Measurements from ENCODE around the gene SIRT4.

Gene SIRT4

GRCh38 chr12:120265473-120266179, 36.5 kb upstream of the SIRT4 start, which contains the start of gene PXN:
Gene PXN (minus strand): TSS chr12:120265730. CDS start chr12:120265629, 101 bp downstream.
- TF ChIP-seq ZFX (IDR thresholded peaks at IDR 0.05; ENCODE audit: borderline replicate concordance) (no peak), CTCF (IDR thresholded peaks at IDR 0.05) (peak; percentile 99)
- peak within 1 kb of the TSS; percentile 49 for H3K27ac ChIP-seq

DNA sequence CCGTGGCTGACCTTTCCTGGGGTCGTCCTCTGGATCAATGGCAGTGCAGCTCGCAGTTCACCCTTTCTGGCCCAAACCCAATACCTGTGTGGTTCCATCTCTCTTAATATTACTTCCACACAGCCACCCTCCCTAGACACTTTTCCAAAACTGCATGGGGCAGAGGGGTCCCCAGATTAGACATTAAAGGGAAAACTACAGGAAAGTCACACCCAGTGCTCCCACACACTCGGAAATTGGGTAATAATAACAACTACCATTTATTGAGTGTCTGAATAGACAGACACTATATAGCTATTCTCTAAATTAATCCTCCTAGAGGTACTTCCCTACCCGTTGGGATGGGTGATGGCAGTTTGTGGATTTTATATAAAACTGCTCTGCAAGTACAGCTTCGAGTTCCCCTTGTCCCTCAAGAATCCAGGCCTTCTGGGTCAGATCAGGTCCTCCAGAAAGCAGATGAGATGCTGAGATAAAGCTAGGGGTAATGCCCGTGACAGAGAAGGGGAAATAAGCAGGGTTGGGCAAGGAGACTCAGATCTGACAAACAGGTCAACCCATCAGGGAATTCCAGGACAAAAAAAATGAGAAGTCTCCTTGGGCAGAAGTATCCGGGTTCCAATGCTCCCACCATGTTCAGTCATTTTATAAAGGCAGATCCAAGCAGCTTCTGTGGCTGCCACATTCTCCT, 35.8 kb upstream of the SIRT4 start:
- TF ChIP-seq CTCF (IDR thresholded peaks at IDR 0.05) (no peak), ZFX (IDR thresholded peaks at IDR 0.05; ENCODE audit: borderline replicate concordance) (no peak)
- no peak overlapping the region for H3K27ac ChIP-seq

GRCh38 chr12:120267736-120268135, 34.4 kb upstream of the SIRT4 start:
- no peak for TF ChIP-seq CTCF (IDR thresholded peaks at IDR 0.05)
- TF ChIP-seq ZFX (IDR thresholded peaks at IDR 0.05; ENCODE audit: borderline replicate concordance), result no peak
- no peak overlapping the region for H3K27ac ChIP-seq

DNA sequence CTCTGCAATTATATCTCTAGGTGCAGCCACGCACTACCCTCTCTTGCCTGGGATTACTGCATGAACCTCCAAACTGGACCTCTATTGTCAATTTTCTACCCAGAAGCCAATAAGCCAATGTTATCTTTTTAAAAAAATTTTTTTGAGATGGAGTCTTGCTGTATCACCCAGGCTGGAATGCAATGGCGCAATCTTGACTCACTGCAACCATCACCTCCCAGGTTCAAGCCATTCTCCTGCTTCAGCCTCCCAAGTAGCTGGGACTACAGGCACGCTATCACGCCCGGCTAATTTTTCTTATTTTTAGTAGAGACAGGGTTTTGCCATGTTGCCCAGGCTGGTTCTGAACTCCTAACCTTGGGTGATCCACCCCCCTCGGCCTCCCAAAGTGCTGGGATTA, 25.4 kb upstream of the SIRT4 start:
- H3K27ac ChIP-seq, result no peak overlapping the region
- TF ChIP-seq CTCF (IDR thresholded peaks at IDR 0.05), result no peak
- no peak for TF ChIP-seq ZFX (IDR thresholded peaks at IDR 0.05; ENCODE audit: borderline replicate concordance)

GRCh38 chr12:120278137-120279069, 23.7 kb upstream of the SIRT4 start:
- no peak overlapping the region for H3K27ac ChIP-seq
- TF ChIP-seq CTCF (IDR thresholded peaks at IDR 0.05) (no peak), ZFX (IDR thresholded peaks at IDR 0.05; ENCODE audit: borderline replicate concordance) (no peak)

DNA sequence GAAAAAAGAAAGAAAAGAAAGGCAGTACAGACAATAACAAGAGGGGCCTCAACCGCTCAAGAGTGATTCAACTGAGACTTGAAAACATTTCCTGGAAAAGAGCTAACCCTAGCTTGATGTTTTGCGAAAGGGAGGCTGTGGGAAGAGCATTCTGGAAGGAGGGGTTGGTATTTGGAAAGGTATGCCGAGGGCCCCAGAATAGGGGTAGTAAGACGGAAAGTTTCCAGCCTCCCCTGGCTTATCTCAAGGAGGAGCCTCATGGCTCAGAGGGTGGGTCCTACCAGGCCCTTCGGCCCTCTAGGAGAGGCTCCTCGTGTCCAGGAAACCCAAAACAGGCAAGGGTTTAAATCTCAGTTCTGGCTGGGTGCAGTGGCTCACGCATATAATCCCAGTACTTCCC, 18.8 kb upstream of the SIRT4 start:
- H3K27ac ChIP-seq, result no peak overlapping the region
- TF ChIP-seq ZFX (IDR thresholded peaks at IDR 0.05; ENCODE audit: borderline replicate concordance) (no peak), CTCF (IDR thresholded peaks at IDR 0.05) (no peak)

Measured in 22Rv1 (cell line).